DMS114 treated with DMSO at 0.1 percent for 48 hours (cell line): ENCODE results near the gene TSPOAP1.
A peak's percentile ranks its signal among the peaks of the same experiment; 100 is the strongest.
"Not testable (repeated sequence)": the region's sequence is repeated elsewhere in the genome, so short reads cannot be mapped to it uniquely, and the experiment has no call there.

Source experiments
- DNase-seq: peaks from one replicate; lab custom pipeline; 2025; ENCODE audit not compliant: unreplicated experiment; lab: John Stamatoyannopoulos, UW

Gene TSPOAP1

DNA sequence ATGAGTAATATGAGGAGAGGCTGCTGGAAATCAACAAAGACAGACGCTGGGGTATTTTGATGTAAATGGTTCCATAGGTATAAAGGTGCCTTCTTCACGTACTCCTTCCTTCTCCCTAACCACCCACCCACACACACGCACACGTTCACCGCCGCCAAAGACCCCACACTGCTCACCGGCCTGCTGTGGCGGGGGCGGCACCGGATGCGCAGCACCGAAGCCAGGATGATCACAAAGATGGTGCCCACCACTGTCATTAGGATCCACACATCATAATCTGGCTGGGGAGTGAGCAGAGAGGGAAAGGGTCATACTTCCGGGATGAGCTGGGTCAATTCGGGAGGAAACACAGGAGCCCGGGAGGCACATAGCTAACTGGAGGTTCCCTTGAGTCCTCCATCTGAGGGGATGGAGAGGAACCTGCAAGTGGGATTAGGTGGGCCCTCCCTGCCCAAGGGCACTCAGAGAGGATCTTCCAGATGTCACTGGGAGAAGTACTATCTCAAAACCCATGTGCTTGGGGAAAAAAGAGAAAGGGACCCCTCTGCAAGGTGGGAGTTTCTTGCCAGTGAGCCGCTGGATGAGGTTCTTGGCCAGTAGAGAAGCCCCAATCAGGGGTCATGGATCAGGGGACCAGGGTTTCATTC lies 33.9 kb upstream of the TSPOAP1 start:
- DNase-seq: no peak

DNA sequence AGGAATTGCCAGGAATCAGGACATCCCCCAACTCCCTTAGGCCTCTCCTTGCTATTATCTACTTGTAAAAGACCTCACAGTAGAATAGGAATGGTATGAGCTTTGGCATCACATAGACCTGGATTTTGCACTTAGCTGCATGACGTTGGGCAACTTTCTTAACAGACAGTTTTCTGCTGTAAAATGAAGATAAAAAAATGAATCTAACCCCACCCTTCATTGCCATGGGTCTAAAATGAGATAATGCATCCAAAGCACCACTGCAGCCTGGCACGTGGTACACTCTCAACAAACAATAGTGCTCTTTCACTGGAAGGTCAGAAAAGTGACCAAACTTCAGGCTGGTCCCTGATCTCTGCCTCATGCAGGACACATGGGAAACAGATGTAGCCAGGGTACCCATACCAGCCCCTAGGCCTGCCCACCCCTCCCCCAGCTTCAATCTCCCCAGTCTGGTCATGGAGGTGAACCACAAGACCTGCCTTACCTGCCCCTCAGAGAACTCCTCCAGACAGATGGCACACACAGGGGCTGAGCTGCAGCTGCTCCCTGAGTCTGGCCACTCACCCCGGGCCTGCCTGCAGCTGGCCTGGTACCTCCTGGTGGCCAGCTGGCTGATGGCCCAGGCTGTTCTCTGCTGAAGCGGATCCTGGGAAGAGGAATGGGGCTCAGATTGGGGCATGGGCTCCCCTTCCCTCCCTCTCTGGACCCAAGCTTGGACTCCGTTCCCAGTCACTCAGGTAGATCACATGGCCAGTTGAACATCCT lies 31.9 kb upstream of the TSPOAP1 start:
- DNase-seq: no peak

DNA sequence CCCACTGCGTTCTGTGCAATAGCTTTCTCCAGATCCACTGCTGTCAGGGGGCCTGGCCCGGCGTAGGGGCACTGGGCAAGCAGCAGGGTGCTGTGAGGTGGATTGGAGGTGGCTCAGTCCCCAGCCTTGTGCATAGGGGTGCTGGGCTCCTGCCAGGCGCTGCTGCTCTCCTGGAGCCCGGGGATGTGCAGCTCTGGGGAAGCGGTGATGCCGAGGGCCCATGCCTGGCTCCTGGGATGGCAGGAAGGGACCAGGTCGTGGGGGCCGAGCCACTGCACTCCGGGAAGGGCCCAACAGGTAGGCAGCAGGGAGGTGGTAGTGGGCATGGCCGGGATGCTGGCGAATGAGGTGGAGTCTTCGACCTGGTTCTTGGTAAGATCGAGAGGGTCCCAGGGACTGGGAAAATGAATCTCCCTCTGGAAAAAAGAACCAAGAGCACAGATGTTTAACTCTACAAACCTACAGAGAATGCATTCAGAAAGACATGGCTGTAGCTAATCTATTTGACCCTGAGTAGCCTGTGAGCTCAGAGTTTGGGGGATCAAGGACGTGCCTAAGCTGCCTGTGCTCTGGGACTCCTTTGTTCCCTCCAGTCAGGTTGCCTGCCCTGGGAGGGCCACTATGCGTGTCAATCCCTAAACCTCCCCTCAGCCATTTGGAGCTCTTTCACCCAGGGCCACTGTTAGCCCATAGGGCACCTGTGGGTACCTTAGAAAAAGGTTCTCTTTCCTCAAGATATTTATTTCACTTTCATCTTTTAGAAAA lies 30.0 kb upstream of the TSPOAP1 start:
- DNase-seq: no peak

DNA sequence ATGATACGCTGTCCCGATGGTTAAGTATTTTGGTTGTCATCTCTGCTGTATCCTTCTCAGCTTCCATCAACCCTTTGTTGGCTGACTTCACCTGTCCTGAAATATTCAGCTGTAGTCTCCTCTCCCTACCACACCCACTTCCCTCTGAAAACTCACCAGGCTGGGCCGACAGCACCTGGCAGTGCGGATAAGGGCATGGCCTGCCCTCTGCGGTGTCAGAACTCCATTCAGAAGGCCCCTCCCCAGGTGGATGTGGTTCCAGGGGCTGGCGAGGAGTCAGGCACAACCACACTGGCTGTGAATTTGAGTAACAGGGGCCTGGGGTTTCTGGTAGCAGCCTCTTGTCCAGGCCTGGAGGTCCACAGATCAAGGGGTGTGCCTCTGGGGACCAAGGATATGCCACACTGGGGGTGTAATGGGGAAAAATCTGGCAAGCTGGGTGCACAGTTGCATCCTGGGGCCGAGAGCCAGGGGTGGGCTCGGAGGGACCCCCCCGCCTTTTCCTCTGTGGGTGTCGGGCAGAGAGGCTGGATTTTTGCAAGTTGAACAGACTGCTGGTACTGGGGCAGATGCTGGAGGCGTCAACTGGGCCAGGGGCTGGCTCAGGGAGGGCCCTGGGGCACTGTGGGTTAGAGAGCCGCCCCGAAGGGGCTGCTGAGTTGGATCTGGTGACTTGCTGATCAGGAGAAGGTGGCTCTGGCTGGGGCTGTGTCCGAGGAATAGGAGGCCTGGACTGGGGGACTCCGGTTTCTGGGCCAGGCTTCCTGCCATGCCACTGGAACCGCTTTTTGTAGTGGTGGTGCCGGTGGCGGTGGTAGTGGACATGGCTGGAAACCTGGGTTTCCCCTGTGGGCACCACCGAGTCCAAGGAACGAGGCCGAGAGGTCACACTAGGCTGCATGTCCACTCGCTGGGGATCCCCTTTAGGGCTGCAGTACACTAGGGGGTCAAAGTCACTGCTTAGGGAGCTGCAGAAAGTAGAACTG lies 29.0 kb upstream of the TSPOAP1 start:
- DNase-seq: no peak

DNA sequence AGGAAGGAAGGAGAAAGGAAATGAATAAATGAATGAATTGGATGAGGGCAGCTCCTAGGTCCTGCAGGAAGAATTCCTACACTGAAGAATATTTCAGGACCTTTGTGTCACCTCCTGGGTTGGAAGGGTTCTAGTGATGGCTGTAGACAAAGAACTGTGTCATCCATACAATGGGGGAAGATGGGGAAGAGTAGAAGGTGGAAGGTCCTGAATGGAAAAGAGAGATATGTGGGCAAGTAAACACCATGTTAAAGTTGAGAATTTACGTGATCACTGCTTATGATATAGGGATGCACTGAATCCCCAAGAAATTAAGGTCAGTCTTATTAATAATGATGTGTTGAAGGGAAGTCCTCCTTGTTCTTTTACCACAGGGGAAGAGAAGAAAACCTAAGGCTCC lies 27.6 kb upstream of the TSPOAP1 start:
- no peak for DNase-seq

DNA sequence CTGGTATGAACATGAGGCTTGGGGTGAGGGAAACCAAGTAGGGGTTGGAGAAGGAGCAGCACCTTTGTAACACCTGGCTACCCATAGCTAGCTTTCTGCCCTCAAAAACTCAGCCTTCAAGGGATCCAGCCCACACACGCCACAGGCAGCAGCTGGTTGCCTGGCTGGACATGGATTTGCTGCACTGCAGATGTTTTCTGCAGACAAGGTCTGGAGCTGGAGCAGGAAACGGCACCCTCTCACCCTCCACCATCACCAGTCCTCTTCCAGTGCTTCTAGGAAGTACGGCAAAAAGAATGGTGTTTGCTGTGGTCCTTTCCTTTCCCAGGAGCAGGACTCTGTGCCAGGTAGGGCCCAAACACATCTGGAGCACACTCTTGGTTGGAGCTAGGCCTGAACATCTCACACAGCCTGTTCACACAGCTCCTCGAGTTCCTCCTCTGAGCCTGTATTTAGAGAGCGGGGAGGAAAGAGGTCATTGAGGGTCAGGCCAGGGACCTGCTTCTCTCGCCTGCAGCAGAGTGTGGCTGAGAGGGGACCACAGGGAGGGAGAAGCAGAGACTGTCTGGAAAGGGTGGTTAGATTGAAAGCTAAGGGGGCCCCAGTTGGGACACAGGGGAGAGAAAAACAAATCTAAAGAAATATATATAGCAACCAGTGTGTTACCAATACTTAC lies 26.1 kb upstream of the TSPOAP1 start:
- DNase-seq: no peak

DNA sequence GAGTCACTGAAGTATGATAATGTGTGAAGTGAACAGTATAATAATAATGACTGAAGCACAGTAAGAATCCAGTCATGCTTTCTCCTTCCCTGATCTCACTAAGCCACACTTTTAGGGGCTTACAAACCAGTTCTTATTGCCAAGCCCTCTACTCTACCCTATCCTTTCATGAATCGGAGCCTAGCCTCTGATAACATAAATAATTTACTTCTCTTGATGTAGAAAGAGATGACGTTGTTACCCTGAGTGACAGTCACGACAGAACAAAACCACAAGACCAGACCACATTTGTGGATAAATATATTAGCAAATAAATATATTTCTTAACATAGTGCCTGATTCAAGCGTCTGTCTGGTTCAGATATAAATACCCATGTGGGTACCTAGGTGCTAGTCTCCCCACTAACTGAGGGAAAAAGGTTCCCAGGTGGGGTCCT lies 24.8 kb upstream of the TSPOAP1 start:
- no peak for DNase-seq

DNA sequence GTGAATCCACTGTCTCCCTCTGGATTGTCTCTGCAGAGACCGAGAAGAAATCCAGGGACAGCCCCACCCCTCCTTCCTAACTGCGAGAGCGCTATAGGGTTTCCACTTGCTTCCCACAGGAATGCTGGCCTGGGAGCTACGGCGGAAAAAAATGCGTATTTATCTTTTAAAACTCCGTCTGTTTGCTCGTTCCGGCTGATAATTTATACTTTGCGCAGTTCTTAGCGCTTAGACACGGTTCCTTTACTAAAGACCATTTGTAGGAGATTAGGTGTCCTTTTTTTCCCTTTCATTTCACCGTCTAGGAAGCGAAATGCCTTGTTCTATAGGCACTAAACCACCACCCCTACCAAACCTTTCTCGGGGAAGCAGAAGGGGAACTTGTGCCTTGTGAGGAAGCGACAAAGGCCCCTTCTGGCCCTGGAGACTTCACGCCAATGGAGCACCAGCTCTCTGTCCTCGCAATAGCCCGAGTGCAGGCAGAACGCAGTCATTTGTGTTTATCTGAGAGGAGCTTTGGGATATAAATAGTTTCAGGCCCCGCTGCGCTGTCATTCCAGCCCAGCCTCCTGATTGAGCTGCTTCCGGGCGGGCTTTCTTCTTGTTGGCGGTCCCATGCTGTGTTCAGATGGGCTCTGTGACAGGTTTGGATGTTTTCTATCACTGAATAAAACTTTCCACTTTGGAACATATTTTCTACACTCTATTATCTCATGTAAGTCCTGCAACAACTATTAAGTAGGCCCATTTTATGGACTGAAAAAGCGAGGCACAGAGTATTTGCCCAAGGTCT lies 24.2 kb upstream of the TSPOAP1 start:
- DNase-seq: no peak

DNA sequence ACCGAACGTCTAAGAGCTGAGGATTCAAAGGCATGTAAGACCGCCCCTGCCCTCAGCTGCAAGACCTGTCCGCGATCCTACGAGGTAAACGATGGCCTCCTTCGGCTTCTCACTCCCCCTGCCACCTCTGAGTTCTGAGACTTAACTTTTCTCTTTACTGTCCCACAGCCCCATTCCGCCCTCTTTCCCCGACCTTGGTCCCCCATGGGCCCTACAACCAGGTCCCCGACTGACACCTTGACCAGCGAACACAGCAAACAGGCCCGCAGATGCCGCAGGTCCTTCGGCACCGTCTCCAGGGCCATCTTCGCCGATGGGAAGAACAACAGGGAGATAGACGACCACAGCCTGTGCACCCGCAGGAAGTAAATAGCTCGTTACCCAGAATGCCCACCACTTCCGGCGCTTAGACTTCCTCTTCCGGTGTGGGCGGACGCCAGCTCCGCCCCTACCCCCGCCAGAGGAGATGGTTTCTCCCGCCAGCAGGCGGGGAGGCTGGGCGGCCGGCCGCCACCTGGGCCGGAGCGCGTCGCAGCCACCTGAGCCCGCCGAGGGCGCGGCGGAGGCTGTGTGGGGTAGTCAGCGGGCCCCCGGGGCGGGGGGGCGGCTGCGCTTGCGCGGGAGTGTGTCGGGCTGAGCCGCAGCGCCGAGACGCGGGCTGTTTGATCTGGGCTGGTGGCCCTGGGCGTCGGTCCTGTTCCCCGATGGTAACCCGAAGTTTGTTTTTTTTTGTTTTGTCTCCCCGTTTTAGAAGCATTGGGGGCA lies 23.4 kb upstream of the TSPOAP1 start, which contains the start of gene SUPT4H1:
Gene SUPT4H1 (minus strand): TSS at position 371 of the 765 bp plus-strand sequence. CDS start 66 bp downstream, at position 305.
- DNase-seq: peak; percentile 88

DNA sequence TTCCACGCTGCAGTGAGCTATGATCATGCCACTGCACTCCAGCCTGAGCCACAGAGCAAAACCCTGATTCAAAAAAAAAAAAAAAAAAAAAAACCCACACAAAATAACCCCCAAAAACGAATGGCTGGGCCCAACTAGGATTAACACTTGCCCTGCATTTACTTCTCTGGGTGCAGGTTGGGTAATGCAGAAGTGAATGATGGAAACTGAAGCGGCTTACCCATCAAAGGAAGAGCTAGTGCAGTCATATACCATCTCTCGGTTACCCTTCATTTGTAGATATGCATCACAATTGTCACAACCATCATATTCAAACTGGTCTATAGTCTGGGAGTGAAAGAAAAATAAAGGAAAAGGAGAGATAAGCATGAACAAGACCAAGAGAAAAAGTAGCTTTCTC lies 22.6 kb upstream of the TSPOAP1 start:
- DNase-seq: no peak

DNA sequence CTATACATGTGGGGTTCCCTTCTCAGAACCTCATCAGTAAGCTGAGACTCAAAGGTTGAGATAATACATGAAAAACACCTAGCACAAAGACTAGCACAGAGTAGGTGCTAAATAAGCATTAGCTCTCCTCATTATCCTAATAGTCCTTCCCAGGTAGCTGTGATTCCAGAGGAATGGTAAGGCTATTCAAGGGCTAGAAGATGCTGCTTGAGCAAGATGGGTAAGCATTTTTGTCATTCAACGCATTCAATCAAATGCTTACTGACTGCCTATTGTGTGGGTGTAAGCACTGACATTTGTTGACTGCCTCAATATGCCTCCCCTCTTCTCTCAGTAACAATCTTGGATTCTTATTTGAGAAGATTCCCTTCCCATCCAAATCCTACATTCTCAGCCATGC lies 19.4 kb upstream of the TSPOAP1 start:
- DNase-seq: no peak

DNA sequence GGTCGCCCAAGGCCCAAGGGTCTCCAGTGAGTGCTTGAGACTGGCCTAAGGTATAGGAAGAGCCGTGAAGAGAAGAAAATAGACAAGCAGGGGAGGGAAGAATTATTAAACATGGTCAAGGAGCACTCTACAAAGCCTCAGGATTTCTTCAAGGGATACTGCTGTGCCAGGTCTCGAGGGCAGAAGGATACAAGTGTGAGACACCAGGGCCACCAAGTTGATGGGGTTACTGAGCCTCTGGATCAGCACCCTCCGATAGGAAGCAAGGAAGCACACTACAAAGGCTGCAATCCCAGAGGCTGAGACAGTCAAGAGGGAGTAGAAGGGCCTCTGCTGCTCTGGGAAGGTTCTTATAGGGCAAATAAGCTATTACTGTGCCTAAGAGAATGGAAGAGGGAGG lies 16.9 kb upstream of the TSPOAP1 start:
- no peak for DNase-seq

DNA sequence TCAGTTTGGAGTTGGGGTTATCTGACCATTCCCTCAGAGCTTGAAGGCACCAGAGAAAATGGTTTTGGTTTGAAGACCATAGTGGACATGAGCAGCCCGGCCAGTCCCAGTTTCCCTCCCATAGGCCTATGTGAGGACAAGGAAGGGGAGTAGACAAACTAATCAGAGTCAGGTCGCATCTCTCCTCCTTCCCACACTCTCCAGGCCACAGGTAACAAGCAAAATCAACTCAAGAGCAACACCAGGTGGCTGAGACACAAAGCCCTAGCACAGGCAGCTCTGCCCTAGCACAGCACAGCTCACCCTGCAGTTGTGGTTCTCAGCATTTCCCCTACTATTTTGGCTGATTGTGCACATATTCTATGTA lies 16.2 kb upstream of the TSPOAP1 start:
- DNase-seq: no peak

DNA sequence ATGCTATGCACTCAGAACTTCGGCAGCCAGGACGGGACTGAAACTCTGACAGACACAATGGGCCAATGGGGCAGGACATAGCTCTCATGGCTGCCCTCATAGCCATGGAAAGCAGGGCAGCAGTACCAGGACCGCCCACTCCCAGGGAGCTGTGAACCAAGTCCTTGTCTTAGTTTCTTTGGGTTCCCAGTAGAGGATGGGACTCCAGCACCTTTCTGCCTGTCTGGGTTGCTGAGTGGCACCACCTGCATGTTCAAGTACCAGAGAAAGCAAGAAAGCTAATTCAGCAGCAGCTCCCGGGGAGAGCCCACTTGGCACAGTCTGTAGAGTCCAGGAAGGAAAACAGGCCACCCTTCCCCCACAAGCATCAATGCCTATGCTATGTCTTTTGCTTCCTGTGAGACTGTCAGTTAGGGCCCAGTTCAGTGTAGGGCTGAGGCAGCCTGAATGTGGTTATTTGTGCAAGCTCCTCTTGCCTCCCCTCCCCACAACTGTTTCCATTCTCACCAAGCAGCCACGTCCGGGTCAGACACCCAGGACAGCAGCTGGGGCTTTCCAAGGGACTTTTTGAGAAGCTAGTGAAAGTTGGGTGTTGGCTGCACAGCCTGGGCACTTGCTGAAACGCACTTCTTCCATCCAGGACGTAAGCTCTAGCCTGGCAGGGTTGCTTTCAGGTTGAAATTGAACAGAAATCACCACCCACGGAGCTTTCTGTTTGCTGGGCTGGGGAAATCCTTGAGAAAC lies 15.6 kb upstream of the TSPOAP1 start:
- DNase-seq: no peak

DNA sequence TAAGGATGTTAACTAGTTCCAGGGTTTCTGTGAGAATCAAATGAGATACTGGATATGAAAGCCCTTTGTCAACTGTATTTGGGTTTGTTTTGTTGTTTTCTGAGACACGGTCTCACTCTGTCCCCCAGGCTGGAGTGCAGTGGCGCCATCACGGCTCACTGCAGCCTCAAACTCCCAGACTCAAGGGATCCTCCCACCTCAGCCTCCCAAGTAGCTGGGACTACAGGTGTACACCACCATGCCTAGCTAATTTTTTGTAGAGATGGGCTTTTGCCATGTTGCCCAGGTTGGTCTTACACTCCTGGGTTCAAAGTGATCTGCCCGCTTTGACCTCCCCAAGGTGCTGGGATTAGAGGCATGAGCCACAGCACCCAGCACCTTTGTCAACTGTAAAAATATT lies 14.5 kb upstream of the TSPOAP1 start:
- DNase-seq: no peak

DNA sequence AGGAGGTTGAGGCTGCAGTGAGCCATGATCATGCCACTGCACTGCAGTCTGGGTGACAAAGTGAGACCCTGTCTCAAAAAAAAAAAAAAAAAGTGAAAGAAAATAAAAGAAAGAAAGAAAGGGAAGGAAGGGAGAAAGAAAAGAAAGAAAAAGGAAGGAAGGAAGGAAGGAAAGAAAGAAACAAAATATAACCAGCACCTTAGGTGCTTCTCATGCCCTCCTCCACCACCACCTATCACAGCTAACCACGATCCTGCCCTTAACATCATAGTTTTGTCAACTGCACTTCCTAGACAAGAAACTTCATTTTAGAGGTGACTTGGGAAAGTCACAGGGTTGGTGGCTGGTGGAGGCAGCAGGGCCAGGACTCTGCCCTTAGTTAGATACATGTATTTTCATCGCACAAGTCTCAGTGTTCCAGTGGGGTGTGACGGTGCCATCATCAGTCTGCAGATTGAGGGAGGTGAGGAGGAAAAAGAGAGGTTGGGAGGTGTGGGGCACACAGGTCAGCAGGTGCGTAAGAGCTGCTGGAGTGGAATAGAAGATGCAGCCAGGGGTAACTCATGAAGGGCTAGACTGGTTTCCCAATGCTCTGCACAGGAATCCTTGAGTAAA lies 13.4 kb upstream of the TSPOAP1 start:
- DNase-seq: no peak

DNA sequence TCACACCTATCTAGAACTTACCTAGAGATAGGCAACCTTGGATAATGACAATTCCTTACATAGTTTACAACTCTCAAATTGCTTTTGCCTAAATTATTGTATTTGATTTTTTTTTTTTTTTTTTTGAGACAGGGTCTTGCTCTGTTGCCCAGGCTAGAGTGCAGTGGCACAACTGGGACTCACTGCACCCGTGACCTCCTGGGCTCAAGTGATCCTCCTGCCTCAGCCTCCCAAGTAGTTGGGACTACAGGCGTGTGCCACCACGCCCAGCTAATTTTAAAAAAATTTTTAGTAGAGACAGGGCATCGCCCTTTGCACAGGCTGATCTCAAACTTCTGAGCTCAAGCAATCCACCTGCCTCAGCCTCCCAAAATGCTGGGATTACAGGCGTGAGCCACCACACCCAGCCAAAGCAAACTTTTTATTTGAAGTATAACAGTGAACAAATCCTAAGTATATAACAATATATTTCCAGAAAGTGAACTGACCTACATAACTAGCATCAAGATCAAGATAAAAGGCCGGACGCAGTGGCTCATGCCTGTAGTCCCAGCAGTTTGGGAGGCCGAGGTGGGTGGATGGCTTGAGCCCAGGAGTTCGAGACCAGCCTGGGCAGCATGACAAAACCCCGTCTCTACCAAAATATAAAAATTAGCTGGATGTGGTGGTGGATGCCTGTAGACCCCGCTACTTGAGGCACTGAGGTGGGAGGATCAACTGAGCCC lies 12.7 kb upstream of the TSPOAP1 start:
- DNase-seq: not testable (repeated sequence)
